Coronary artery (tissue), 2 donors: ENCODE measurements around the gene FYCO1.
"Not testable (repeated sequence)": the region's sequence is repeated elsewhere in the genome, so short reads cannot be mapped to it uniquely, and the experiment has no call there.

Experiments
- DNase-seq: peaks from one replicate; pipeline ENCODE4 v3.0.0-alpha.2; 2017; ENCODE audit warnings: low spot score
- H3K27ac ChIP-seq, 2 donors: fragments of 200-600 bp; sonication (generic); one replicate each; pipeline ENCODE4 v1.5.1; 2016 to 2019
- H3K4me3 ChIP-seq: fragments of 200-600 bp; sonication (generic); 2 replicates; pipeline ENCODE4 v1.5.1; 2016; ENCODE audit warnings: mild to moderate bottlenecking, moderate library complexity
- CTCF ChIP-seq: fragments of 200-600 bp; sonication (generic); IDR thresholded peaks from one replicate; pipeline ENCODE4 v1.5.1; 2019; ENCODE audit warnings: antibody characterized with exemption

Gene FYCO1

DNA sequence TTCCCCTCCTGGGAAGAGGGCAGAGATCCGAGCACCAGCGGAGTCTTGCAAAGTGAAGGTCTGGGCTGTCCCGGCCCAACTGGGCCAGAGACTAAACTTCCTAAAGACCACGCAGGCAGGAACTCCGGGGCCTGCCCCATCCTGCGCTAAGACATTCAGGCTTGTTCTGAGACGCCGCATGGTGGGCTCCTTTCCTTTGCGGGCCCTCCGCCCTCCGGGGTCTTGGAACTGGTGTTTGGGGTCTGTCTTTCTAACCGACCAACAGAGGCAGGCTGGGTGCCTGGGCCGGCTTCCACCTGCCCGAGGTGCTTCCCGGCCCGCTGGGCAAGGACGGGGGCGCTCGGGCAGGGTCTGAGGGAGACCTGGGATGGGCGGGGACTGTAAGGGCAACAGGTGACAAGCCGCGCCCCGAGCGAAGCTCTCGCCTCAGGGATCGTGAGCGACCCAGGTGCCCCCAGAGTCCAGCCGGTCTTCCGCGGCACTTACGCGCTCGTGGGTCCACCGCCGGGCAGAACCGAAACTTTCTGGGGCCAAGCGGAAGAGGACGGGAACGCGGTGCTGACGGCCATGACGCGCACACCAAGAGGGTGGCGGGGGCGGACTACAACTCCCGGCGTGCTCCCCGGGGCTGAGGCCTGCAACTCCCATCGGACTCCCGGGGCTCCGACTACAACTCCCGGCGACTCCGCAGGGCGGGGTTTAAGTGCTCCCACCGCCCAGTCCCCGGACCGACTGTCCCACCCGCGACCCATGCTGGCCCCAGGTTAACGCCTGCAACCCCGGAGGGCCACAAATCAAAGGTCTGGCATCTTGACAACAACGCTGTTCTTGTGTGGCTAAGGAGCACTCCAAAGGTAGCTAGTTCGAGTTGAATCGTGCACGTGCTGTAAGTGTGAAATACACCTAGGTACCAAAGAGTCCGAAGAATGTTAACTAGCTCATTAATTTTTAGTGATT lies at the start of gene FYCO1:
FYCO1 (minus strand) TSS at position 589 of the 957 bp plus-strand sequence. CDS start 10,914 bp downstream, outside the sequence.
- peak; percentile 97 for DNase-seq
- Histone ChIP-seq H3K27ac (peak within 1 kb of the TSS; percentile 88 to 96), H3K4me3 (peak within 1 kb of the TSS; percentile 89)
- no peak for TF ChIP-seq CTCF

DNA sequence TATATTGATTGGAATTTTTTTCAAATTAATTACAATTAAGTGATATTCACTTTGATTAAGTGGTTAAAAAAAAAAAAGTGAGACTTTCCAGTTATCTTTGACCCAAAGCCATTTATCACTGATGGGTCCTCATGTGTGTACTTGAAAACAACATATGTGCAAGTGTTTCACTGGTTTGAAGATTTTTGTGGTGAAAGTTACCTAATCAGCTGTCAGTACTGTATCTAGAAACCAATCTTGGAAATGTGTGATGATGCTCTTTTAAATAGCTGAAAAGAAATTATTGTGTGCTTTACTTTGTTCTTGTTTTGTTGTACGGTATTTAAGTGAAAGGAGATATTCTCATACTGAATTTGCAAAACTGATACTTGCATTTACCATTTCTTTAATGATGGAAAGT lies 43.3 kb upstream of the FYCO1 start:
- DNase-seq, result no peak
- Histone ChIP-seq H3K27ac (no peak overlapping the region), H3K4me3 (no peak overlapping the region)
- TF ChIP-seq CTCF, result no peak

- not testable (repeated sequence) for H3K27ac ChIP-seq, DNase-seq, H3K4me3 ChIP-seq
Measured at GRCh38 chr3:46038071-46038470, 42.4 kb upstream of the FYCO1 start.

- H3K4me3 ChIP-seq, result no peak overlapping the region
- no peak for DNase-seq
- no peak overlapping the region for H3K27ac ChIP-seq
- no peak for TF ChIP-seq CTCF
Measured at GRCh38 chr3:46036191-46036590, 40.6 kb upstream of the FYCO1 start.

- Histone ChIP-seq H3K27ac (no peak overlapping the region), H3K4me3 (no peak overlapping the region)
- DNase-seq, result no peak
- TF ChIP-seq CTCF, result no peak
Measured at GRCh38 chr3:46031747-46032146, 36.1 kb upstream of the FYCO1 start.

GRCh38 chr3:46031269-46031668 lies 35.6 kb upstream of the FYCO1 start:
- TF ChIP-seq CTCF, result no peak
- Histone ChIP-seq H3K4me3 (no peak overlapping the region), H3K27ac (no peak overlapping the region)
- no peak for DNase-seq

DNA sequence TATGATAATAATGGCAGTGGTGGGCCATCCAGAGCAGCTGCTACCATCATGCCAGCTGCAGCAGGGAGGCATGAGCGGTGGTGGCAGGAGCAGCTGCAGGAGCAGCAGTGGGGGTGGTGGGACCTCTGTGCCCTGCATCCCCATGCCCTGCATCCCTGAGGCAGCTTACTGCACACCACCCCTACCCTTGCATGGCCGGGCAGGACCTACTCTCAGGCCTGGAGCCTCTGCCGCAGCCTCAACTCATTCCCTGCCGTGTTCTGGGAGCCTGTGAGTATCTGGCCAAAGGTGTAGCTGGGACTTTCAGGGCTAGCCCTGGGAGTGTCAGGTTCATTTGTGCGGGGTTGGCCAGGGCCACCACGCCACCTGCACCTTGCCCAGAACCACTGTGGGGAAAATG lies 35.0 kb upstream of the FYCO1 start:
- no peak overlapping the region for H3K27ac ChIP-seq

More for the DNA sequence above, 35.0 kb upstream of the FYCO1 start:
- no peak overlapping the region for H3K4me3 ChIP-seq
- no peak for TF ChIP-seq CTCF
- no peak for DNase-seq
